ENCODE data around the gene ZYG11B. TPM values are rescaled to one million over a fixed set of nuclear protein-coding genes. Genes with fewer than 3 reads are reported as not detected.
"Not testable (repeated sequence)": the region's sequence is repeated elsewhere in the genome, so short reads cannot be mapped to it uniquely, and the experiment has no call there.

Gene ZYG11B
- total RNA-seq: 33.0 TPM
- long read RNA-seq, full-length matches to known transcripts: 1 of 13 reads
- long read RNA-seq, partial matches to known transcripts: 3 of 13 reads
- long read RNA-seq, other reads (novel, unspliced or antisense): 9 of 13 reads

DNA sequence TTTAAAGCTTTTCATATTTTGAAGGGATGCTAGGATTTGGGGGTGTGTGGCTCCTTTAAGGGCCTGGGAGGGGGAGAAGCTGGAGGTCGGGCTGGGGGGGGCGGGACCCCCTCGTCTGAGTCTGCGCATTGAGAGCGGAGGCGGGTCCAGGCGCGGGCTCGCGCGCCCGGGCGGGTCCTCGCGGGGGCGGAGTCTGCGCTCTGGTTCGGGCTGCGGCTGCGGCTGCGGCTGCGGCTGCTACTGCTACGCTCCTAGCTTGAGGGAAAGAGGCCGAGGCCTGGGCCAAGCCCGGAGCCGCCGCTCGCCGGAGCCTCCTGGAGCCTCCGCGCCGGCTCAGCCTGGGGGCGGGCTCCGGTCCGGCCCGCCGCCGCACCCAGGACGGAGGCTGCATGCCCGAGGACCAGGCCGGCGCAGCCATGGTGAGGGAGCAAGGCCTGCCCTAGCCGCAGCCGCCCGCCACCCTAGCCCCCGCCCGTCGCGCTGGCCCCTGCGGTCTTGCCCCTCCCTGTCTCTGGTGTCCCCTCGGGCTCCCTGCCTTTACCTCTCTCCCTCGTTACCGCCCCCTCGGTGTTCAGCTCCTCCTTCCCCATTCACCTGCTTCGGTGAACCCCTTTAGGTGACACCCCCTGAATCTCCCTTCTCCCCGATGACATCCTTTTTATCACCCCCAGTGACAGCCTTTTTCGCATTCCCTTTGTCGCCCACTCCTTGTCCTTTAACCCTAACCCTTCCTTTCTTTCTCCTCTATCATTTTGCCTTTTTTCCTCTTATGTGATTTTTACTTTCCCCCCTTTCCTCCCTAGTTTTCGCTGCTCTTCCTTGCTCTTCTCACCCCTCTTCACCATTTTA, at the start of gene ZYG11B:
TSS of gene ZYG11B (plus strand) at position 189 of the 849 bp plus-strand sequence. CDS start at position 390, 201 bp downstream.
- peak; percentile 97 for DNase-seq (ENCODE audit: low spot score)

GRCh38 chr1:52677076-52677806, 49.0 kb upstream of the ZYG11B start:
- no peak for DNase-seq (ENCODE audit: low spot score)

DNA sequence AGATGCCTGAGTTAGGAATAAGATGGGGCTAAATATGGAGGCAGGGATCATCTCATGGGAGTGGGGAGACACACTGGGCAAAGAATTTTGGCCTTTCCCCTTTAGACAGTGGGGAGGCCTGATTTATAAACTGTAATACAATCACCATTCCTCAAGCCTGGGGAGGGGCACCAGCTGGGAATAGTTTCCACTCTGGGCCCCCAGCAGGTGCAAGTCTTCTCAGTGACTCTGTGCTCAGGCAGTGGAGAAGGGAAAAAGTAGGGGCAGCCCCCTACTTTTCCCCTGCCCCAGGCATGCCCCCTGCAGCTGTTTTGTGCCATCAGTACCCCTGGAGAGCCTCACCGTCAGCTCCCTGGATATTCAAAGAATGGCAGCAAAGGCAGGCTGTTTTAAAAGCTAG, 47.2 kb upstream of the ZYG11B start:
- DNase-seq (ENCODE audit: low spot score): peak; percentile 35

DNA sequence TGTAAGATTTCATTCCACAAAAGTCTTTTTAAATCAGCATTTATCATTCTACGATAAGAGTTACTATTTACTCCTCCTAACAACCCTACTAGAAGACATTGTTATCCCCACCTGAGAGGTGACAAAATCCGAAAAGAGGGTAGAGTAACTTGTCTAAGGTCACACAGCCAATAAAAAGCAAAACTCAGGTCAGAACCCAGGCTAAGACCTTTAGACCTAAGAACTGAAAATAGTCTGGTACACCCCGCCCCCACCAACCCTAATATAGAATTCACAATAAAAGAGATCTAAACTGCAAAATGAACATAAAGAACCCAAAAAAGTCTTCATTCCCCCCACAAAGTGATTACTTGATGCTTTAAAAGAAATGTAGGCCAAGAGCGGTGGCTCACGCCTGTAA, 46.8 kb upstream of the ZYG11B start:
- DNase-seq (ENCODE audit: low spot score): no peak

DNA sequence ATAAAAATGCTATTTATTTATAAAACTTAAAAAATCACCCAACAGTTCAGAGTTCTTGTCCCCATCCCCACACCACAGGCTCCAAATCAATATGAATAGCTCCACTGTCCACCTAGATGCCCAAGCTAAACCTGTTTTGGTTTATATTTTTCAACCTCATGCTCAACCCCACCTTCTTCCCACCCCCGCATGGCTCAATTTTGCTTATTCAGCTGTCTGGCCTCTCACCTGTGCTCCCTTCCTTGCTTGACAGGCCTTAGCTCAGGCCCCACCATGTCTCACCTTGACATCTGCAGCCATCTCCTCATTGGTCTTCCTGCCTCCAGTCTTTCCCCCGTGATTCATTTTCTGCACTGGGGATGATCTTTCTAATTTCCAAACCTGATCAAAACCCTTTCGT, 45.9 kb upstream of the ZYG11B start:
- no peak for DNase-seq (ENCODE audit: low spot score)

DNA sequence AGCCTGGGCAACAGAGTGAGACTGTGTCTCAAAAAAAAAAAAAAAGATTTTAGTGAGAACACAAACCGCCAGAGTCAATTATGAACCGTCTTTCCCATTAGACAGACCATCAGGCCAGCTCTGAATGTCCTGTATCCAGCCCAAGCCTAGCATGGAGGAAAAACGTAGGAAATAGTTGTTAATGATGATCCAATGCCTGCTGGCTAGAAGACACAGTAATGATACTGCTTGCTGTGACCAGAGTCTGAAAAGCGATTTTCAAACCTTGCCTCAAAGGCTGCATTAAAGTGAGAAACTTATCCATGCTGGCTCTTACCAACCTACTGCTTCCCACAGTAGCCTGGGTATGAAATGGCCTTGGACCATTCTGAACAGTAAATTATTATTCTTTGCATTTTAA, 45.1 kb upstream of the ZYG11B start:
- DNase-seq (ENCODE audit: low spot score): no peak

GRCh38 chr1:52683367-52683940, 42.8 kb upstream of the ZYG11B start:
- peak; percentile 18 for DNase-seq (ENCODE audit: low spot score)

DNA sequence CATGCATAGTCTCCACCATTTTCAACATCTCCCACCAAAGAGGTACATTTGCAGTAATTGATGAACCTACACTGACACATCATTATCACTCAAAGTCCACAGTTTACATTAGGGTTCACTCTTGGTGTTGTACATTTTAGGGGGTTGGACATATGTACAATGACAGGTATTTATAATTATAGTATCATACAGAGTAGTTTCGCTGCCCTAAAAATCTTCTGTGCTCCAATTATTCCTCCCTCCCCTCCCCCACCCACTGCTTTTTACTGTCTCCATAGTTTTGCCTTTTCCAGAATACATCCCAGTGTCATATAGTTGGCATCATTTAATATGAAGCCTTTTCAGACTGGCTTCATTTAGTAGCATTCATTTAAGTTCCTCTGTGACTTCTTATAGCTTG, 41.7 kb upstream of the ZYG11B start:
- no peak for DNase-seq (ENCODE audit: low spot score)

DNA sequence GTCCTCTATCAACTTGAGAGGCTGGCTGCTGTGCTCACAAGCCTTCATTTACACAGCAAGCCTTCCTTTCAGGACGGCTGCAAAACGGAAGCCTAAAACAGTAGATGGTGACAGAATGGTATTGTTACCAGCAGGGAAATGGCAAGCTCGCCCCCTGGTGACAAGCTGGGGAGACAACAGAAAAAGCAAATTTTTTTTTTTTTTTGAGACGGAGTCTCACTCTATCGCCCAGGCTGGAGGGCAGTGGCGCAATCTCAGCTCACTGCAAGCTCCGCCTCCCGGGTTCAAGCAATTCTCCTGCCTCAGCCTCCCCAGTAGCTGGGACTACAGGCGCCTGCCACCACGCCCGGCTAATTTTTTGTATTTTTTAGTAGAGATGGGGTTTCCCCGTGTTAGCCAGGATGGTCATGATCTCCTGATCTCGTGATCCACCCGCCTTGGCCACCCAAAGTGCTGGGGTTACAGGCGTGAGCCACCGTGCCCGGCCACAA, 39.9 kb upstream of the ZYG11B start:
- DNase-seq (ENCODE audit: low spot score): not testable (repeated sequence)

DNA sequence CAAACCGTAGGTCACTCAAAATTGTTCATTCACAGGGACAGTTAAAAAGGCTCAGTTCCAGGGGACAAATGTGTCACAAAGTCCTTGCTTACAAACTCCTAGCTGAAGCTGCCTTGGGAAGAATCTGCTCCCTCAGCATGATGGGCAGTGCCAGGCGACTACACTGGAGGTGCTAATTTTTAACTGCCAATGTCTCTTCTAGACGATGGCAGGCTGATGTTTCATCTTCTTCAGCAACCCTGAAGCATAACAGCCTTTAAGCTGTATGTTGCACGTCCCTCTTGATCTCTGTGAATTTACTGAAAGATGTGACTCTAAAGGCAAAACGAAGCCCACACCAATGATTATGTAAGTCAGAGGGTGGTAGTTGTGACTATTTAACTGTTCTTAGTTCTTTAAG, 39.4 kb upstream of the ZYG11B start:
- no peak for DNase-seq (ENCODE audit: low spot score)

DNA sequence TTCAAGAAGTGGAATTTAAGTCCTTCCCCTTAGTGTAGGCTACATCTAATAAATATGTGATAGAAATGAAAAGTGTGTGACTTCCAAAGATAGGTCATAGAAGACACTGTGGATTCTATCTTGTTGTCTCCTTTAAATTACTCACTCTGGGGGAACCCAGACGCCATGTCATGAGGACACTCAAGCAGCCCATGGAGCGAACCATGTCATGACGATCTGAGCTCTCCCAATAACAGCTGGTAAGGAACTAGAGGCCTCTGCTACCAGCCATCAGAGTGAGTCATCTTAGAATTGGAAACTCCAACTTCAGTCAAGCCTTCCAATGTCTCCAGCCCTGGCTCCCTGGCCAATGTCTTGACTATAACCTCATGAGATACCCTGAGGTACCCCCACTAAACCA, 34.4 kb upstream of the ZYG11B start:
- DNase-seq (ENCODE audit: low spot score): no peak

GRCh38 chr1:52692697-52693096, 33.6 kb upstream of the ZYG11B start:
- no peak for DNase-seq (ENCODE audit: low spot score)

DNA sequence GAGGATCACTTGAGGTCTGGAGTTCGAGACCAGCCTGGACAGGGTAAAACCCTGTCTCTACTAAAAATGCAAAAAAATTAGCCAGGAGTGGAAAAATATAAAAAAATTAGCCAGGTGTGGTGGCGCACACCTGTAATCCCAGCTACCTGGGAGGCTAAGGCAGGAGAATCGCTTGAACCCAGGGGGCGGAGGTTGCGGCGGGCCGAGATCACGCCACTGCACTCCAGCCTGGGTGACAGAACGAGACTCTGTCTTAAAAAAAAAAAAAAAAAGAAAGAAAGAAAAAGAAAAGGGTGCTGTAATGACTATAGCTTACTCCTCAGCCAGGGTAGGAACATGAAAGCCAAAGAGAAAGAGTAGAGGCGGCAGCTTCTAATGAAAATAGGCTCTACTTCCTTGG, 32.9 kb upstream of the ZYG11B start:
- not testable (repeated sequence) for DNase-seq (ENCODE audit: low spot score)

DNA sequence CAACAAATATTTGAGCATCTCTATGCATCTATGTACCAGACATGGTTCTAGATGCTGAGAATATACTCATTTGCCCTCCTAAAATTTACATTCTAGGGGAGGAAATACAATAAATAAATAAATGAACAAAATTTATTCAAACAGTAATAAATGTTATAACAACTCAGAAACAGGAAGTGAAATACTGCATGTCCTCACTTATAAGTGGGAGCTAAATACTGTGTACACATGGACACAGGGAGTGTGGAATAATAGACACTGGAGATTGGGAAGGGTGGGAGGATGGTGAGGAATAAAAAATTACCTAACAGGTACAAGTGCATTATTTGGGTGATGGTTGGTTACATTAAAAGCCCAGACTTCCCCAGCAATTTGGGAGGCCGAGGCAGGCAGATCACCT, 32.4 kb upstream of the ZYG11B start:
- no peak for DNase-seq (ENCODE audit: low spot score)

DNA sequence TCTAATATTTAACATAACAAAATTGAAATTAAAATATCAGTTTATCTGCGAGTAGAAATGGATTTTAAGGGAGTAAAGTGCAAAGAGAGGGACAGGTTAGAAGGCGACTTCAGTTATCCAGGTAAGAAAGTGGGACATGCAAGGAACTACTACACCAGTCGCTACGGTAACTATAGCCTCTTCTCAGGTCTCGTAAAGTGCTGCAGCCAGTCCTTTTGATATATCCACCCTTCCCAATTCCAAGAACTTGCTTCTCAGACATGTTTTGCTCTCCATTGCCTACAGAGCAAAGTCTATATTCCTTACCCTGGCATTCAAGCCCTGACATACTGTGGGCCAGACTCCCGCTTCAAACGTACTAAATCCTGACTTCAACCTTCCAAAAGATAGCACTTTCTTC, 30.6 kb upstream of the ZYG11B start:
- DNase-seq (ENCODE audit: low spot score): no peak

DNA sequence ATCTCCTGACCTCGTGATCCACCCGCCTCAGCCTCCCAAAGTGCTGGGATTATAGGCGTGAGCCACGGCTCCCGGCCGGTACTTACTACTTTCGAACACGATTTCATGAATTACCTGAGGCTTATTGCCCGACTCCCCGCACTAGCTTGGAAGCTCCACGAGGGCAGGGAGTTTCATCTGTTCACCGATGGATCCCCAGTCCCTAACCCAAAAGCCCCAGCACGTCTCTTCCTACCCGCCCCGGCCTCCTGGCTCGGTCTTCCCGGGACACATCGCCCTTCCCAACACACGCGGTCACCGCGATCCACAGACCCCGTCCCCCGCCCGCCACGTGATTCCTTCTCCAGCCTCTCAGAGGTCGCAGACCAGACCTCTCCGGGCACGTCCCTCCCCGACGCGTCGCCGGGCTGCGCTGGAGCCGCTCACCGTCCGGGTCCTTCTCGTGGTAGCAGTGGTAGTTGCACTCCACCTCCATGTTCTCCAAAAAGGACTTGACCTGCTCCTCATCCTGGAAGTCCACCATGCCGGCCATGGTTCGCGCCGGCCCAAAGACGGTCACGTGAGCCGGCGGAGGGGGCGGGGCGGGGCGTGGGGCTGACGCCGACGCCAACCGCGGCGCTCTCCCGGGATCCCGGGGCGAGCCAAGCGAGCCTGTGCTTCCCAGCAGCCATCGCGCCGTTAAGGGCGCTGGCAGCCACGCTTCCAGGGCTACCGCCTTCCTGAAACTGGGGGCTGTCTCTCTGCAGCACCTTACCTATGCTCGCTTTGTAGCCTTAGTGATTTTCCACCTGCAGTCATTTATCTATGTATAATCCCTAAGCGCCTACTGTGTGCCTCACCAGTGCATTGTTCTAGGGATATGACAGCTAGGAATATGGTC, 28.2 kb upstream of the ZYG11B start, which contains the start of gene COA7:
TSS of gene COA7 (minus strand) at position 553 of the 880 bp plus-strand sequence. CDS start at position 532, 21 bp downstream.
- DNase-seq (ENCODE audit: low spot score): peak; percentile 94

- DNase-seq (ENCODE audit: low spot score): peak; percentile 94
These were observed 23.1 kb upstream of the ZYG11B start for GRCh38 chr1:52702886-52703787.

GRCh38 chr1:52706136-52706670, 20.1 kb upstream of the ZYG11B start:
- no peak for DNase-seq (ENCODE audit: low spot score)
